ENCODE results near the gene LGI4. TPM values are rescaled to one million over a fixed set of nuclear protein-coding genes. Genes with fewer than 3 reads are reported as not detected.

The LGI4 gene
- total and polyA plus RNA-seq, 3 donors from 2014 or later = 4.5 to 7.9 (median 4.5) TPM

- Histone ChIP-seq H3K36me3 (ENCODE audit: low read depth, missing control alignments) (no peaks in the 10 kb centered on the region), H3K27ac (no peak overlapping the region), H3K9me3 (no peaks in the 10 kb centered on the region), H3K4me3 (no peak overlapping the region), H3K27me3 (no peaks in the 10 kb centered on the region), H3K4me1 (peaks cover 6% of the 10 kb centered on the region)
- no peak for DNase-seq
- intact Hi-C loops (cut with DNase I; ENCODE audit: low total_unique reads) = no loop called here
- WGBS, 2 donors = 74 to 82% methylated on average over 11 of the region's 11 CpGs
- TF ChIP-seq CTCF (IDR thresholded peaks at IDR 0.05) (no peak), POLR2A (IDR thresholded peaks at IDR 0.05) (no peak)
Measured at GRCh38 chr19:35117799-35118198, 17.1 kb downstream of the LGI4 start.

GRCh38 chr19:35117116-35117515 is 17.7 kb downstream of the LGI4 start:
- 73 to 83% methylated on average over 5 to 8 of the region's 8 CpGs for WGBS, 2 donors
- Histone ChIP-seq H3K36me3 (ENCODE audit: low read depth, missing control alignments) (no peaks in the 10 kb centered on the region), H3K9me3 (no peaks in the 10 kb centered on the region), H3K4me1 (peaks cover 6% of the 10 kb centered on the region), H3K27ac (no peak overlapping the region), H3K4me3 (no peak overlapping the region), H3K27me3 (no peaks in the 10 kb centered on the region)
- no peak for DNase-seq
- intact Hi-C loops (cut with DNase I; ENCODE audit: low total_unique reads) = no loop called here
- TF ChIP-seq CTCF (IDR thresholded peaks at IDR 0.05) (no peak), POLR2A (IDR thresholded peaks at IDR 0.05) (no peak)

GRCh38 chr19:35116072-35116801 is 18.6 kb downstream of the LGI4 start:
- H3K27me3 ChIP-seq = no peaks in the 10 kb centered on the region
- TF ChIP-seq CTCF (IDR thresholded peaks at IDR 0.05) (no peak), POLR2A (IDR thresholded peaks at IDR 0.05) (no peak)
- no peak for DNase-seq
- H3K4me3 ChIP-seq = no peak overlapping the region
- no peaks in the 10 kb centered on the region for H3K9me3 ChIP-seq
- H3K36me3 ChIP-seq (ENCODE audit: low read depth, missing control alignments) = no peaks in the 10 kb centered on the region
- intact Hi-C loops (cut with DNase I; ENCODE audit: low total_unique reads) = no loop called here
- H3K4me1 ChIP-seq = peaks cover 6% of the 10 kb centered on the region
- WGBS, 2 donors = 87 to 90% methylated on average over 10 to 13 of the region's 13 CpGs
- H3K27ac ChIP-seq = no peak overlapping the region

GRCh38 chr19:35115177-35115951 is 19.5 kb downstream of the LGI4 start, which contains the start of gene FXYD3:
Gene FXYD3, plus strand, starts transcription at chr19:35115823. Its CDS starts 3,554 bp downstream, at chr19:35119377.
- H3K4me3 ChIP-seq = peak within 1 kb of the TSS; percentile 21 to 39
- TF ChIP-seq CTCF (IDR thresholded peaks at IDR 0.05) (no peak), POLR2A (IDR thresholded peaks at IDR 0.05) (no peak)
- H3K36me3 ChIP-seq (ENCODE audit: low read depth, missing control alignments) = no peaks in the 10 kb centered on the region
- intact Hi-C loops (cut with DNase I; ENCODE audit: low total_unique reads) = no loop called here
- no peak within 1 kb of the TSS for H3K27ac ChIP-seq
- H3K27me3 ChIP-seq = no peaks in the 10 kb centered on the region
- no peak for DNase-seq
- H3K4me1 ChIP-seq = peaks cover 6% of the 10 kb centered on the region
- no peaks in the 10 kb centered on the region for H3K9me3 ChIP-seq
- WGBS, 2 donors = 57 to 58% methylated on average over 11 to 14 of the region's 14 CpGs
